Measurements from ENCODE around the gene TULP4.
"Not testable (repeated sequence)": the region's sequence is repeated elsewhere in the genome, so short reads cannot be mapped to it uniquely, and the experiment has no call there.

TULP4 gene

DNA sequence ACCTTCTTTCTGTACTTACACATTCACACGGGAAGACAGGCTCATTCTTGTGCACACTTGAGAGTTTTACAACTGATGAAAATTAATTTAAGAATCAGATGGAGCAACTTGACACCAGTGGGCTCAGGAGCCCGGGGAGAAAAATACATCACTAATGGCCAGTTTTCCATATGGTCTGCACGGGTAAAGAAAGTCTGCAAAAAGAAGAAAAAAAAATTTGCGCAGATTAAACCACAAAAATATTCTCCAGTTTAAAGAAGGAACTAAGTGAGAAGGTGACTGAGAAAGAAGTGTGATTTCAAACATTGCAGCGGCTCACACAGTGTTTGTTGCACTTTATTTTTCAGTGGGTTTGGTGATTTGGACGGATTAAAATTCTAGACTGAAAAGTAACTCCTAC lies at the start of gene TULP4:
TSS of gene TULP4 (plus strand) at position 301 of the 400 bp plus-strand sequence. CDS start 1,552 bp downstream, outside the sequence.
- FAIRE-seq, result no peak

DNA sequence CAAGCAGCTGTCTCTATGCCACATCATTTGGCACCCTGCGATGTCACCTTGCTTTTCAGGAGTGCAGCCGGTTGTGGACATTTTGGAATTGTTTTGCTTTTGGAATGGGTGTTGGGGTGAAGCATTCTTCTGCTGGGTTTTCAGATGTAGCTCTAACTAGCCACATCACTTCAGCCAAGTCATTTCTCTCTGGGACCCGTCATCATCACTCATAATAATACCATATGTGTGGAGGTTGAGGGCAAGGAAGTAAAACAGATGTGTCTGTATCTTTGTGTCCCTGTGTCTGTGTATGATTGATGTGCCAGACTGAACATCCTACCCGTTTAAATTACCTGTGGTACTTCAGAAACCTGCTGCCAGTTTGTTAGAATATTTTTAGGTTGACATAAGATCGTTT lies 49.5 kb upstream of the TULP4 start:
- no peak for FAIRE-seq

- no peak for FAIRE-seq
These were observed 48.1 kb upstream of the TULP4 start for GRCh38 chr6:158264180-158264579.

DNA sequence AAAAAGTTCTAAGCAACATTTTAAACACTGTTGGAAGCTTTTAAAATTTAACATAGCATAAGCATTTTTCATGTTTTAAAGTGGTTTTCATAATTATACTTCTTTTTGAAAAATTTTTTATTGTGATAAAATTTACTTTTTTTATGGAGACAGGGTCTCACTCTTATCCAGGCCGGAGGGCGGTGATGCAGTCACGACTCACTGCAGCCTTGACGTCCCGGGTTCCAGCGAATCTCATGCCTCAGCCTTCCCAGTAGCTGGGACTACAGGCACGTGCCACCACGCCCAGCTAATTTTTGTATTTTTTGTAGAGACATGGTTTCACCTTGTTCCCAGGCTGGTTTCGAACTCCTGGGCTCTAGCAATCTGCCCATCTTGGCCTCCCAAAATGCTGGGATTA lies 46.1 kb upstream of the TULP4 start:
- FAIRE-seq, result no peak

DNA sequence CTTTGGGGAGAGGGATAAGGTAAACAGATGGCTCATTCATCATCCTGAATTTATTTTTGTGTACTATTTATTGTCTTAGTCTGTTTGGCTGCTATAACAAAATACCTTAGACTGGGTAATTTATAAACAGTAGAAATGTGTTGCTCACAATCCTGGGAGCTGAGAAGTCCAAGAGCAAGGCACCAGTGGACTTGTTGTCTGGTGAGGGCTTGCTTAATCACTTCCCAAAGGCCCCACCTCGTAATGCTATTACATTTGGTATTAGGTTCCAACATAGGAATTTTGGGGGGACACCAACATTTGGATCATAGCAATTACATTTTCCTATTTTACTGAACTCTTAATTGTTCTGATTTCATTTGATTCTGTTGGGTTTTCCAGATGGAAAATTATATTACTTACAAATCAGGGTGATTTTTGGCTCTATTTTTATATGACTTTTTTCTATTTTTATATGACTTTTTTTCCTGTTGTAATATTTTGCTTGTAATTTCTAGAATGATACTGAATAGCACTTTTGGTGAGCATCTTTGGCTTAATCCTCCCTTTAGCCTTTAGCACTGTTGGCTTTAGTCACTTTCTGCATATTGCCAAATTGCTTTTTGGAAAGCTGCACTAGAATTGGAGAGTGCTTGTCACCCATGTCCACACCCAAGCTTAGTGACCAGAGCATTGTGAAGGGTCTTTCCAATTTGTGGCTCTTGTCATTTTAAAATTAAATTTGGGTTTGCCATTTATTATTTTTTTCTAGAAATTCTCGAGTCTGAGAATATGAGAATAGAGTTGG lies 43.7 kb upstream of the TULP4 start:
- no peak for FAIRE-seq

- no peak for FAIRE-seq
These were observed 42.6 kb upstream of the TULP4 start for GRCh38 chr6:158269657-158270056.

DNA sequence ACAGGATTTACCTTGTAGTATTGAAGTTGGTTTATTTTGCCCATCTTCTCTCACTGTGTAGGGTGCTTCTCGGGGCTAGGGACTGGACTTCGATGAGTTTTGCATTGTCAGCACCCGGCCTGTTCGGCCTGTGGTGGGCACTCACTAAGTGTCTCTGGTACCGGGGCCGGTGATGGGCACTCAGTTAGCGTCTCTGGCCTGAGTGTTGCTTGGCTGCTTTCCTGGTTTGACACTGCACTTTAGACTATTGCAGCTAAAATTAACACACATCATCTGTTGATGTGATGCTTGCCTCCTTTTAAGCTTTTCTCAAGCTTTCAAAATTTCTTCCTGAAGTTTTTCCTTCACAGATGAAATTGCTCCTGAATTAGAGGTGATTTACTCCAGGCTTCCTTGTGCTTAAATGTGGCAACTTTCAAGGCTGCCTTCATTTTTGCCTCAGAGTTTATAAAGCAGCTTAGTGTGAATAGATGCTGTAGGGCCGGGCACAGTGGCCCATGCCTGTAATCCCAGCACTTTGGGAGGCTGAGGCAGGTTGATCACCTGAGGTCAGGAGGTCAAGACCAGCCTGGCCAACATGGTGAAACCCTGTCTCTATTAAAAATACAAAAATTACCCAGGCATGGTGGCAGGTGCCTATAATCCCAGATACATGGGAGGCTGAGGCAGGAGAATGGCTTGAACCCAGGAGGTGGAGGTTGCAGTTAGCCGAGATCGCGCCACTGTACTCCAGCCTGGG lies 41.7 kb upstream of the TULP4 start:
- FAIRE-seq, result no peak

GRCh38 chr6:158272324-158272723 lies 39.9 kb upstream of the TULP4 start:
- no peak for FAIRE-seq

DNA sequence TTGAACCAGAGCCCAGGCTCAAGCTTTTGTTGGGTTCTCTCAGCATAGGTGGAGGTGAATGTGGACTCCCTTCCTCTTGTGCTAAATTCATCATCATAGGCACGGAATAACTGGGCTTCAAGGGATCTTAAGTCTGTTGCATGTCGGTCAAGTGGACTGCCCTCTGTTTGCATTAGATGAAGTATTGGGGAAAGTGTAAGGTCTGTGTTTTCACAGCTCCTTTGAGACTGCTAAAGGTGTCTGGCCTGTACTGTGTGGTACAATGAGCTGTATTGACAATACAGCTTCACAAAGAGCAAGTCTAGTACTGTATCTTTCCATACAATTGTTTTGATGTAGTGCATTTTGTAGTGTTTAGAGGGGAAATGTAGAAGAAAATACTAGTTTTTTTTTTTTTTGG lies 34.3 kb upstream of the TULP4 start:
- no peak for FAIRE-seq

DNA sequence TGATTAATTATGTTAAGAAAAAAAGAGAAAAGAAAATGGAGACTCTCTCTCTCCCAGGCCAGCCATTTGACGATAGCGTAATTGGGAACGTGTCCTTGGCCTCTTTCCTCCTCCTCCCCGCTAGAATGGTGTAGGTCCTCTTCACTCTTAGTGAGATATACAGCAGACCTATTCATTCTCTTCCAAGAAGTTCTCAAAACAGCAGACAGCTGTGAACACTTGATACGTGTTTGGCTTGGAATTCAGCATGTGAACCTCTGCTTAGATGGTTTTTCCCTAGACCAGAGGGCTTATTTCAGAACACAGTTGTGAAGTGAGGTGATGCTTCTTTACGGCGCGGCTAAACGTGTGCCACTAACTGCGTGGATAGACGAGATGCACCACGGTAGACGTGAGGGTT lies 32.6 kb upstream of the TULP4 start:
- no peak for FAIRE-seq

DNA sequence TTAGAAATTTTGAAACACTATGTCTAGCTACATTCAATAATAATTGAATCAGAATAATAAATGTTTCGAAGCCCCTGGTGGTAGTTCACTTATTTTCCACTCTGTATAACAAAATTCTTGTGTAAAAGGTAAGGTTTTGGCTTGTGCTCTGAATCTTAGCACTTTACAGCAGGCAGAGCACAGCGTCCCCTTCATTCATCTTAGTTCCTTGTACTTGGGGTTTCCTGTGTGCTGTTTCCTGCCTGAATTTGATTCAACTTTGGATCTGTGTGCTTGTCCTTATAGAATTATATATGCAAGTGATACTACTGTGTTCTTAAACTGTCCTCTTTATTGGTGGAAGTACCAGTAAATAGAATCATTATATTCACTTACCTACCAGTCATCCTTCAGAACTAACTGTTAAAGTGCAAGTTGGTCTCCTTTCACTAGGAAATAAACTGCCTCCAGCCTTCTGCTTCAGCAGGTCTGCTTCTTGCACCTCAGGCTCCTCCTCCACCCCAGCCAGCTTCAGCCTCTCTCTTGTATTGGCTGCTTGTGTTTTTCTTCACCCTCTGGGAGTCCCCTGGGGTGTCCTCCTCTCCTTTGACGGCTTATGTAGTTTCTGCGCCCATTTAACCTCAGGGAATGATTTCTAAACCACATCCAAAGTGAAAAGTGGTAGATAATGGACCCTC lies 28.8 kb upstream of the TULP4 start:
- no peak for FAIRE-seq

DNA sequence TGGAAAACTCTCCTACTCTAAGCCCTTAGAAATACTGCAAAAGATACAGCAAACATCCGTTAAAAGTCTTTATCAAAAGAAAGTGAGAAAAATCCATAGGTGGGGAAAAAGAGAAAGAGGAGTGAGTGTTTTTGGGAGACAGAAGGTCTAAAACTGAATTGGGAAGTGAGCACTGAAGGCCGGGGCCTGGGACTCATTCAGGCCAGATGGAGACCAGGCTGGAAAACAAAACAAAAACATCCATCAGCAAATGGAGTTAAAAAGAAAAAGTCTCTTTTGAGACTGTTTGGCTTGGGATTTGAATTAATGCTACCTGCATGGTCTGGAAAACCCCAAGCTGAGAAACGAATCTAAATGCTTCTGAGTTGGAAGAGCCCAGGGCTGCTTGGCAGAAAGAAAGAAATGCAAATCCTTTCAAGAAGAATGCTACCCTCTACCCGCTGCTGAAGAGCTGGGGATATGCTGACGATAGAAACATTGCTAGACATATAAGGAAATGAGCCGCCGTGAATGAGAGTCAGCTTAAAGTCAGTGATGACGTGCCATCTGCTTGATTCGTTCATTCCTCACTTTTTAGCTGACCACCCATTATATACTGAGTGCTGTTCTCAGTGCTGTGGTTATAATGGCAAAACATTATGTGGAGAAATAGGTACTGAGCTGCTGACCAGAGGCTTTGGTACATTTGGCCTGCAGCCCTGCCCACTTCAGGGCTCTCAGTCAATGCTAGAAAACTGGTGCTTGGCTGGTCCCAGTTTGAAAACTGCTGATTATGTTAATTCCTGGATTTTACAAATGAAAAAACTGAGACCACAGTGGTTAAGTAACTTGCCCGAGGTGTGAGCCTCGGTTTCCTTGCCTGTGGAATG lies 28.0 kb upstream of the TULP4 start:
- no peak for FAIRE-seq

DNA sequence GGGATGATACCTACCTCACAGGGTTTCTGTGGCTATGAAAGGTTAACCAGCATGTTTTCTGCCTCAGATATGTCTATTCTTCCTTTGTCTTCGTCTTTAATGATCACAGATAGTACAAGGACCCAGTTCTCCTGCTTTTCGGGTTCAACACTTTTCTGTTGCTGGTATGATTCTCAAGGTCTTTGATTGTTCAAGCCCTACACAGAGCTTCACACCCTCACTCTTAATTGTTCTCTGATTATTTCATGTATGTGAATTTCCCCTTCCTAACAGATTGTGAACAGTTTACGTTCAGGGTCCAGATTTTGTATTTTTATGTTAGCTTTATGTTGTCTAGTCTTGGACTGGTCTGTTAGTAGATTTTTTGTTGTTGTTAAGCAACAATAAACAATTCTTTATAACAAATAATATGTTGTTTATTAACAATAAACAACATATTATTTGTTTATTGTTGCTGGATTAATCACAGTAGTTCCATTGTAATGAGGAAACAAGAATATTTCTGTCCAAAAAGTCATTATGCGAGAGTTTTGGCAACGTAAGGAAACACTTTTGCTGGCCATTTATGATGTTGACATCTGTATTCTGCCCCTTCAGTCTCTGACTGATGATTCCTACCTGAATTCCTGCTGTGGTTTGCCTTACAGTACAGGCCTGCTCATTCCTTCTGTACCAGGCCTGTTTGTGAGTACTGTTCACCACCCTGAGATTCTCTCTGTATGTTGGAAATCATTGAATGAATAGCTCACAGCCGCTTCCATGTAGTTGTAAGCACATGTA lies 27.2 kb upstream of the TULP4 start:
- FAIRE-seq, result no peak

- FAIRE-seq, result no peak
These were observed 26.6 kb upstream of the TULP4 start for GRCh38 chr6:158285656-158286021.

GRCh38 chr6:158286413-158286812 lies 25.9 kb upstream of the TULP4 start:
- FAIRE-seq, result no peak

- no peak for FAIRE-seq
These were observed 25.2 kb upstream of the TULP4 start for GRCh38 chr6:158287047-158287446.

- FAIRE-seq, result no peak
These were observed 22.2 kb upstream of the TULP4 start for GRCh38 chr6:158290040-158290439.

GRCh38 chr6:158290659-158291058 lies 21.6 kb upstream of the TULP4 start:
- FAIRE-seq, result no peak

DNA sequence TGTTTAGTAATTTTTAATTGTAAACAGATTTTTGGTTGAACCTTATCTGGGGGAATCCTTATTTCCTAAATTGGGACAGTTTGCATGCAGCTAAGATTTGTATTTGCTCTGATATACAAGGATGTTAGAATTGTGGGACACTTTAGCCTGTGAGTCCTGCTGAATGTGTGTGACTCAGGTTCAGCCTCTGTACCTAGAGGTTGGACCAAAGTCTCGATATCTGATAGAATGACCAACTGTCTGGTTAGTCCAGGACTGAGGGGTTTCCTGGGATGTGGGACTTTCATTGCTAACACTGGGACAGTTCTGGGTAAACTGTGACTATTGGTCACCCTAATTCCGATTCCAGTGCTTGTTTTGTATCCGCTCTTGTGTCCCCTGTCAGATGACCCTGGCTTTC lies 20.2 kb upstream of the TULP4 start:
- FAIRE-seq, result no peak

DNA sequence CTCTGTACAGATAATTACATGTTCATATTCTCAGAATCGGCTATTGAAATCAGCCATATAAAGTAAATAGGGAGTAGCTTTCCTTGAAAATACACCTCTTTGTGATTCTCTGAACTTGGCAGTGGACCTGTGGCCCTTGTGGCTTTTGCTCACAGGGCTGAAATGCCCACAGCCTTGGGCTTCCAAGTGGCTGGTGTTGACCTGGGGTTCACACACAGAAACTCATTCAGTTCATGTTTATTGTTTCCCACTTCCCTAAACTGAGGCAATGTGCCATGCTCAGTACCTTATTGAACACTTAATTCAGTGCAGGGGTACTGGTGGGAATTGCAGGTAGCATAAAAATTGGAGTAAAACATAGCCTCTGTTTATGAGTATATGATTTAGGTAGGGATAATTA lies 19.1 kb upstream of the TULP4 start:
- no peak for FAIRE-seq

- FAIRE-seq, result not testable (repeated sequence)
These were observed 16.1 kb upstream of the TULP4 start for GRCh38 chr6:158295976-158296853.

Data from G401.6 (cell line).